ENCODE results near the gene ZNF112.

Gene ZNF112

GRCh38 chr19:44282846-44283245 is 73.6 kb downstream of the ZNF112 start:
- Histone ChIP-seq H3K4me1 (ENCODE audit: insufficient read depth, low read length) (no peaks in the 10 kb centered on the region), H3K36me3 (ENCODE audit: insufficient read depth, low read length) (peaks cover 12% of the 10 kb centered on the region), H3K4me3 (ENCODE audit: low read length) (no peak overlapping the region), H3K9me3 (ENCODE audit: insufficient read depth, low read depth, low read length) (peaks cover 26% of the 10 kb centered on the region; the same call in 1 of the 2 replicates), H3K27me3 (ENCODE audit: insufficient read depth, low read length) (no peaks in the 10 kb centered on the region), H3K9ac (ENCODE audit: low read depth, low read length) (no peak overlapping the region), H3K27ac (ENCODE audit: low read depth, low read length) (no peak overlapping the region)
- WGBS, result 92% methylated on average over 3 of the region's 3 CpGs

GRCh38 chr19:44280916-44281315 is 75.6 kb downstream of the ZNF112 start:
- H3K27ac ChIP-seq (ENCODE audit: low read depth, low read length), result no peak overlapping the region
- H3K9me3 ChIP-seq (ENCODE audit: insufficient read depth, low read depth, low read length), result peaks cover 22% of the 10 kb centered on the region; the same call in 1 of the 2 replicates
- no peak overlapping the region for H3K4me3 ChIP-seq (ENCODE audit: low read length)
- no peaks in the 10 kb centered on the region for H3K36me3 ChIP-seq (ENCODE audit: insufficient read depth, low read length)
- WGBS, result 89% methylated on average over 10 of the region's 10 CpGs
- H3K9ac ChIP-seq (ENCODE audit: low read depth, low read length), result no peak overlapping the region
- no peaks in the 10 kb centered on the region for H3K27me3 ChIP-seq (ENCODE audit: insufficient read depth, low read length)
- H3K4me1 ChIP-seq (ENCODE audit: insufficient read depth, low read length), result no peaks in the 10 kb centered on the region

- H3K27ac ChIP-seq (ENCODE audit: low read depth, low read length), result no peak overlapping the region
- no peak overlapping the region for H3K9ac ChIP-seq (ENCODE audit: low read depth, low read length)
- H3K4me3 ChIP-seq (ENCODE audit: low read length), result no peak overlapping the region
- H3K36me3 ChIP-seq (ENCODE audit: insufficient read depth, low read length), result peaks cover 11% of the 10 kb centered on the region
- peaks cover 36% of the 10 kb centered on the region; the same call in 1 of the 2 replicates for H3K9me3 ChIP-seq (ENCODE audit: insufficient read depth, low read depth, low read length)
- WGBS, result 85% methylated on average over 4 of the region's 4 CpGs
- no peaks in the 10 kb centered on the region for H3K4me1 ChIP-seq (ENCODE audit: insufficient read depth, low read length)
- no peaks in the 10 kb centered on the region for H3K27me3 ChIP-seq (ENCODE audit: insufficient read depth, low read length)
These were observed 78.2 kb downstream of the ZNF112 start for GRCh38 chr19:44278181-44278690.

GRCh38 chr19:44277331-44277730 is 79.1 kb downstream of the ZNF112 start:
- Histone ChIP-seq H3K4me3 (ENCODE audit: low read length) (no peak overlapping the region), H3K36me3 (ENCODE audit: insufficient read depth, low read length) (peaks cover 13% of the 10 kb centered on the region), H3K27me3 (ENCODE audit: insufficient read depth, low read length) (no peaks in the 10 kb centered on the region), H3K27ac (ENCODE audit: low read depth, low read length) (no peak overlapping the region), H3K4me1 (ENCODE audit: insufficient read depth, low read length) (no peaks in the 10 kb centered on the region), H3K9me3 (ENCODE audit: insufficient read depth, low read depth, low read length) (peaks cover 38% of the 10 kb centered on the region; the same call in 1 of the 2 replicates), H3K9ac (ENCODE audit: low read depth, low read length) (no peak overlapping the region)
- 100% methylated on average over 1 of the region's 1 CpG for WGBS
